Activated T-helper 2 cell treated with anti-CD3 and anti-CD28 coated beads, Interferon-gamma antibody, Interleukin-2, Interleukin-4, amounts not matched to agents 10 μg/mL and 5 μg/mL and 100 μg/mL, durations not matched to agents 14 hours and 24 hours and 36 hours (primary cell): ENCODE measurements around the gene ASPDH. TPM values are rescaled to one million over a fixed set of nuclear protein-coding genes. Genes with fewer than 3 reads are reported as not detected.

Source experiments
- DNase-seq: peaks from one replicate; pipeline ENCODE4 v3.0.0; 2021; ENCODE audit warnings: low spot score
- H3K27ac Mint-ChIP-seq: one replicate; pipeline ENCODE4 v1.8.0; 2021; ENCODE audit warnings: mixed read lengths
- H3K27me3 Mint-ChIP-seq: one replicate; pipeline ENCODE4 v1.8.0; 2021; ENCODE audit warnings: low read depth, mixed read lengths
- H3K36me3 Mint-ChIP-seq: one replicate; pipeline ENCODE4 v1.8.0; 2021; ENCODE audit warnings: low read depth, mixed read lengths
- H3K4me1 Mint-ChIP-seq: one replicate; pipeline ENCODE4 v1.8.0; 2021; ENCODE audit warnings: low read depth, mixed read lengths
- H3K4me3 Mint-ChIP-seq: one replicate; pipeline ENCODE4 v1.8.0; 2021; ENCODE audit warnings: low read depth, mild to moderate bottlenecking, moderate library complexity, mixed read lengths
- H3K9me3 Mint-ChIP-seq: one replicate; pipeline ENCODE4 v1.8.0; 2021; ENCODE audit warnings: mixed read lengths
- intact Hi-C: fragments of 100-400 bp; cut with micrococcal nuclease; formaldehyde crosslinking; loops from one replicate; pipeline ENCODE4 v1.15.1; 2023
- total RNA-seq: library from RNA; stranded (reverse); gene quantifications from 2 replicates; pipeline ENCODE4 v1.2.3, GENCODE V29; 2022

Gene ASPDH
- total RNA-seq, 1 donor from 2014 or later: not detected

GRCh38 chr19:50507376-50507775, 6.3 kb downstream of the ASPDH start:
- Mint-ChIP-seq H3K27me3 (no peaks in the 10 kb centered on the region), H3K9me3 (no peaks in the 10 kb centered on the region), H3K36me3 (peaks cover 12% of the 10 kb centered on the region), H3K27ac (no peak overlapping the region), H3K4me3 (no peak overlapping the region), H3K4me1 (peaks cover 9% of the 10 kb centered on the region)
- intact Hi-C loops: no loop called here
- DNase-seq: no peak

GRCh38 chr19:50506700-50507099, 7.0 kb downstream of the ASPDH start:
- intact Hi-C loops: no loop called here
- Mint-ChIP-seq H3K27me3 (no peaks in the 10 kb centered on the region), H3K9me3 (no peaks in the 10 kb centered on the region), H3K4me3 (no peak overlapping the region), H3K36me3 (peaks cover 12% of the 10 kb centered on the region), H3K4me1 (peaks cover 9% of the 10 kb centered on the region), H3K27ac (no peak overlapping the region)
- DNase-seq: no peak

GRCh38 chr19:50505856-50506611, 7.7 kb downstream of the ASPDH start:
- no peaks in the 10 kb centered on the region for H3K27me3 Mint-ChIP-seq
- peaks cover 12% of the 10 kb centered on the region for H3K36me3 Mint-ChIP-seq
- intact Hi-C loops: no loop called here
- H3K4me1 Mint-ChIP-seq: peaks cover 6% of the 10 kb centered on the region
- no peak overlapping the region for H3K4me3 Mint-ChIP-seq
- H3K9me3 Mint-ChIP-seq: no peaks in the 10 kb centered on the region
- DNase-seq: no peak
- no peak overlapping the region for H3K27ac Mint-ChIP-seq

GRCh38 chr19:50501568-50502475, 11.9 kb downstream of the ASPDH start:
- intact Hi-C loops: no loop called here
- Mint-ChIP-seq H3K27me3 (no peaks in the 10 kb centered on the region), H3K4me1 (no peaks in the 10 kb centered on the region), H3K9me3 (no peaks in the 10 kb centered on the region), H3K27ac (no peak overlapping the region), H3K4me3 (no peak overlapping the region), H3K36me3 (no peaks in the 10 kb centered on the region)
- DNase-seq: no peak

GRCh38 chr19:50501186-50501567, 12.5 kb downstream of the ASPDH start:
- intact Hi-C loops: no loop called here
- H3K9me3 Mint-ChIP-seq: no peaks in the 10 kb centered on the region
- H3K4me1 Mint-ChIP-seq: no peaks in the 10 kb centered on the region
- no peak for DNase-seq
- H3K27me3 Mint-ChIP-seq: no peaks in the 10 kb centered on the region
- no peaks in the 10 kb centered on the region for H3K36me3 Mint-ChIP-seq
- H3K4me3 Mint-ChIP-seq: no peak overlapping the region
- no peak overlapping the region for H3K27ac Mint-ChIP-seq

GRCh38 chr19:50500753-50501151, 13.0 kb downstream of the ASPDH start:
- Mint-ChIP-seq H3K27me3 (no peaks in the 10 kb centered on the region), H3K27ac (no peak overlapping the region), H3K4me3 (no peak overlapping the region), H3K9me3 (no peaks in the 10 kb centered on the region), H3K4me1 (no peaks in the 10 kb centered on the region), H3K36me3 (no peaks in the 10 kb centered on the region)
- intact Hi-C loops: no loop called here
- no peak for DNase-seq

- no peaks in the 10 kb centered on the region for H3K4me1 Mint-ChIP-seq
- no peaks in the 10 kb centered on the region for H3K9me3 Mint-ChIP-seq
- intact Hi-C loops: no loop called here
- H3K36me3 Mint-ChIP-seq: no peaks in the 10 kb centered on the region
- no peaks in the 10 kb centered on the region for H3K27me3 Mint-ChIP-seq
- DNase-seq: no peak
- no peak overlapping the region for H3K4me3 Mint-ChIP-seq
- no peak overlapping the region for H3K27ac Mint-ChIP-seq
These were observed 13.5 kb downstream of the ASPDH start for GRCh38 chr19:50500060-50500752.

GRCh38 chr19:50498219-50499056, 15.3 kb downstream of the ASPDH start:
- H3K36me3 Mint-ChIP-seq: no peaks in the 10 kb centered on the region
- H3K4me3 Mint-ChIP-seq: no peak overlapping the region
- DNase-seq: no peak
- H3K27me3 Mint-ChIP-seq: no peaks in the 10 kb centered on the region
- H3K4me1 Mint-ChIP-seq: no peaks in the 10 kb centered on the region
- no peak overlapping the region for H3K27ac Mint-ChIP-seq
- intact Hi-C loops: no loop called here
- H3K9me3 Mint-ChIP-seq: no peaks in the 10 kb centered on the region

- Mint-ChIP-seq H3K36me3 (no peaks in the 10 kb centered on the region), H3K4me1 (peaks cover 3% of the 10 kb centered on the region), H3K9me3 (no peaks in the 10 kb centered on the region), H3K4me3 (no peak overlapping the region), H3K27me3 (peaks cover 3% of the 10 kb centered on the region), H3K27ac (no peak overlapping the region)
- no peak for DNase-seq
- intact Hi-C loops: no loop called here
These were observed 16.7 kb downstream of the ASPDH start for GRCh38 chr19:50497022-50497405.

- no peaks in the 10 kb centered on the region for H3K9me3 Mint-ChIP-seq
- H3K27ac Mint-ChIP-seq: no peak overlapping the region
- H3K4me3 Mint-ChIP-seq: no peak overlapping the region
- peaks cover 9% of the 10 kb centered on the region for H3K4me1 Mint-ChIP-seq
- DNase-seq: no peak
- intact Hi-C loops: no loop called here
- H3K36me3 Mint-ChIP-seq: no peaks in the 10 kb centered on the region
- peaks cover 8% of the 10 kb centered on the region for H3K27me3 Mint-ChIP-seq
These were observed 17.3 kb downstream of the ASPDH start for GRCh38 chr19:50496189-50497021.

GRCh38 chr19:50495020-50495531, 18.6 kb downstream of the ASPDH start:
- no peak overlapping the region for H3K4me3 Mint-ChIP-seq
- peaks cover 9% of the 10 kb centered on the region for H3K4me1 Mint-ChIP-seq
- peaks cover 9% of the 10 kb centered on the region for H3K27me3 Mint-ChIP-seq
- no peak for DNase-seq
- no peaks in the 10 kb centered on the region for H3K36me3 Mint-ChIP-seq
- no peaks in the 10 kb centered on the region for H3K9me3 Mint-ChIP-seq
- intact Hi-C loops: no loop called here
- no peak overlapping the region for H3K27ac Mint-ChIP-seq
